CD14-positive monocyte (primary cell): ENCODE data around the gene CHST14. TPM values are rescaled to one million over a fixed set of nuclear protein-coding genes. Genes with fewer than 3 reads are reported as not detected.
A peak's percentile ranks its signal among the peaks of the same experiment; 100 is the strongest.

Source experiments
- DNase-seq, 3 donors: peaks; one replicate each; pipeline ENCODE4 v3.0.0-alpha.2; 2011 to 2022
- H2AFZ ChIP-seq: 2 replicates; pipeline ENCODE4 v1.6.0; 2012; ENCODE audit warnings: mild to moderate bottlenecking, low read depth, low read length, inconsistent platforms; ENCODE audit not compliant: insufficient read depth, poor library complexity, severe bottlenecking
- H3K27ac ChIP-seq, 2 donors: 1 replicate in 1 of 2; 2 replicates in 1 of 2; pipeline ENCODE4 v1.5.1; 2012 to 2013; ENCODE audit warnings: low read length in 2 of 2, control low read depth in 1 of 2, inconsistent platforms in 1 of 2, low read depth in 1 of 2, mild to moderate bottlenecking in 1 of 2
- H3K27me3 ChIP-seq, 2 donors: one replicate each; pipeline versions ENCODE4 v1.6.0 to v1.6.1; 2011 to 2013; ENCODE audit warnings: low read length in 2 of 2; ENCODE audit not compliant: control insufficient read depth in 2 of 2, insufficient read depth in 2 of 2
- H3K36me3 ChIP-seq, 2 donors: replicated peaks in 1 of 2; 1 replicate in 1 of 2; 2 replicates in 1 of 2; pipeline versions ENCODE4 v1.5.1 to v1.6.1; 2012 to 2013; ENCODE audit warnings: low read length in 2 of 2, control low read depth in 1 of 2, inconsistent platforms in 1 of 2, mild to moderate bottlenecking in 1 of 2; ENCODE audit not compliant: insufficient read depth in 2 of 2, control insufficient read depth in 1 of 2
- H3K4me1 ChIP-seq, 2 donors: 1 replicate in 1 of 2; 2 replicates in 1 of 2; pipeline versions ENCODE4 v1.5.1 to v1.6.1; 2012 to 2013; ENCODE audit warnings: low read length in 2 of 2, control low read depth in 1 of 2, inconsistent platforms in 1 of 2, mild to moderate bottlenecking in 1 of 2, moderate library complexity in 1 of 2; ENCODE audit not compliant: insufficient read depth in 2 of 2, control insufficient read depth in 1 of 2
- H3K4me2 ChIP-seq: replicated peaks from 2 replicates; pipeline ENCODE3; 2012; ENCODE audit warnings: low read length, moderate library complexity, mild to moderate bottlenecking; ENCODE audit not compliant: poor library complexity, severe bottlenecking; ENCODE audit errors: extremely low read depth
- H3K4me3 ChIP-seq, 3 experiments: fragments of 200-600 bp in 1 of 3; sonication (generic) in 1 of 3; replicated peaks in 1 of 3; 1 replicate in 2 of 3; 2 replicates in 1 of 3; pipeline ENCODE4 v1.5.1; 2011 to 2013; ENCODE audit warnings: low read length in 3 of 3, mild to moderate bottlenecking in 3 of 3, control low read depth in 2 of 3, low read depth in 2 of 3, inconsistent platforms in 1 of 3, moderate library complexity in 1 of 3
- H3K79me2 ChIP-seq: 2 replicates; pipeline ENCODE4 v1.6.0; 2012; ENCODE audit warnings: mild to moderate bottlenecking, control low read depth, inconsistent platforms, low read length, moderate library complexity; ENCODE audit not compliant: insufficient read depth
- H3K9ac ChIP-seq: 2 replicates; pipeline ENCODE4 v1.6.0; 2017; ENCODE audit warnings: low read length, mild to moderate bottlenecking; ENCODE audit not compliant: insufficient read depth, poor library complexity, severe bottlenecking
- H3K9me3 ChIP-seq, 2 donors: replicated peaks in 1 of 2; 1 replicate in 1 of 2; 2 replicates in 1 of 2; pipeline versions ENCODE4 v1.5.1 to v1.6.1; 2012 to 2013; ENCODE audit warnings: low read length in 2 of 2, control low read depth in 1 of 2; ENCODE audit not compliant: control insufficient read depth in 1 of 2, insufficient read depth in 1 of 2
- H4K20me1 ChIP-seq: 2 replicates; pipeline ENCODE4 v1.6.0; 2012; ENCODE audit warnings: mild to moderate bottlenecking, low read length, control low read depth, moderate library complexity; ENCODE audit not compliant: insufficient read depth
- H3K27ac Mint-ChIP-seq, 7 donors: one replicate each; pipeline ENCODE4 v1.8.0; 2020; ENCODE audit warnings: mild to moderate bottlenecking in 7 of 7, mixed read lengths in 7 of 7, moderate library complexity in 6 of 7, inconsistent platforms in 2 of 7
- H3K27me3 Mint-ChIP-seq, 3 donors: one replicate each; pipeline ENCODE4 v1.8.0; 2021 to 2022; ENCODE audit warnings: low read depth in 3 of 3, mild to moderate bottlenecking in 3 of 3, mixed read lengths in 3 of 3, moderate library complexity in 3 of 3, inconsistent platforms in 1 of 3
- H3K36me3 Mint-ChIP-seq, 2 donors: one replicate each; pipeline ENCODE4 v1.8.0; 2020; ENCODE audit warnings: mixed read lengths in 2 of 2, inconsistent platforms in 1 of 2, mild to moderate bottlenecking in 1 of 2
- H3K4me1 Mint-ChIP-seq: one replicate; pipeline ENCODE4 v1.8.0; 2020; ENCODE audit warnings: mild to moderate bottlenecking, mixed read lengths
- H3K4me3 Mint-ChIP-seq, 2 donors: one replicate each; pipeline ENCODE4 v1.8.0; 2020; ENCODE audit warnings: mild to moderate bottlenecking in 2 of 2, mixed read lengths in 2 of 2, moderate library complexity in 1 of 2
- H3K9me3 Mint-ChIP-seq, 7 donors: one replicate each; pipeline ENCODE4 v1.8.0; 2020 to 2022; ENCODE audit warnings: mixed read lengths in 7 of 7, mild to moderate bottlenecking in 6 of 7, moderate library complexity in 6 of 7, inconsistent platforms in 2 of 7
- WGBS: methylation state at CpG from one replicate; pipeline ENCODE4 v1.1.5; 2013; ENCODE audit warnings: missing lambda C conversion rate; ENCODE audit not compliant: insufficient coverage; 5-methylcytosine and 5-hydroxymethylcytosine counted together
- intact Hi-C, 2 donors: fragments of 100-400 bp; cut with micrococcal nuclease; formaldehyde crosslinking; loops; one replicate each; pipeline versions ENCODE4 v1.15.0 to v1.15.1; 2023
- polyA plus RNA-seq, 3 donors: library from polyadenylated mRNA; depleted of rRNA in 1 of 3; unstranded in 2 of 3; stranded (reverse) in 1 of 3; fragments of 300-500 nt in 2 of 3; fragments of >200 nt in 1 of 3; fragmentation: Illumina TruSeq in 2 of 3; gene quantifications; 1 replicate in 2 of 3; 2 replicates in 1 of 3; pipeline ENCODE4 v1.2.3, GENCODE V29; 2012 to 2021
- TF ChIP-seq, protein P1 (sequence below): fragments of 200-600 bp; IDR thresholded peaks from one replicate; pipeline ENCODE4 v1.8.0; 2022; ENCODE audit warnings: antibody characterized with exemption, mild to moderate bottlenecking

Gene CHST14
- polyA plus RNA-seq, 3 donors: 0.85 to 5.2 (median 1.2) TPM

DNA sequence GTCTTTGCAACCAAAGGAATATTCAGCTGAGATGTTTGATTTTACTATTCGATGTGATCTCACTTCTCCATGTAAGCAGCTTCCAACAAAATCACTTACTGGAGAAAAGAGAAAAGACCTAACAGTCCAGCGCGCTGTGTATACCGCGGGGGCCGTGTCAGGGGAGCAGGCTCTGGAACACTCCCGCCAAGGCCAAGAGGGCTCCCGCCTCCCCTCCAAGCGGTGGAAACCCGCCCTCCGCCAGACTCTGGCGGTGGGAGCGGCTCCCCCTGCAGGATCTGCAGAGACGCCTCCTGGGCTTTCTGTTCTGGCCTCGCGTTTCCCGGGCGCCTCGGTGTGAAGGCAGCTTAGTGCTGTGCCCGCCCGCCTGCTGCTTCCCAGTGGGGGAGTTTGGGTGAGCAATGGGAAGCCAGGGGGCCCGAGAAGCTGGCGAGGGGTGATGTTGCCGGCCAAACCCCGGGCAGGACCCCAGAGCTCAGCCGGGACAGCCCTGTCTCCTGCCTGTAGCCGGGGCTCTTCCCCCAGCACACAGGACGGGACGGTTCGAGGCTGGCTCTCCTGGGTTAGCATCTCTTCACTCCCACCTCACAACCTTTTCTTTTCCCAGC is 36.3 kb downstream of the CHST14 start:
- peak; percentile 25 to 45 (median 42) for DNase-seq
- Histone ChIP-seq H3K4me2 (peak overlapping the region; percentile 61), H3K4me1 (peaks cover 19 to 22% of the 10 kb centered on the region in 2 donors), H3K27me3 (peaks cover 22 to 49% of the 10 kb centered on the region in 2 donors), H3K79me2 (no peaks in the 10 kb centered on the region), H3K36me3 (no peaks in the 10 kb centered on the region), H3K4me3 (peak overlapping the region in 1 of 3 experiments; percentile 49), H4K20me1 (no peaks in the 10 kb centered on the region), H3K9me3 (no peaks in the 10 kb centered on the region), H3K27ac (no peak overlapping the region), H3K9ac (peak overlapping the region; percentile 43), H2AFZ (peak overlapping the region; percentile 84)
- Mint-ChIP-seq H3K4me1 (peaks cover 23% of the 10 kb centered on the region), H3K36me3 (peaks cover 0 to 3% of the 10 kb centered on the region in 2 donors), H3K9me3 (peaks cover 0 to 3% (median 0%) of the 10 kb centered on the region in 7 donors), H3K27me3 (peaks cover 60 to 66% (median 60%) of the 10 kb centered on the region in 3 donors), H3K27ac (no peak overlapping the region), H3K4me3 (peak overlapping the region; percentile 64 to 81)
- intact Hi-C loops: loop anchor here in 1 of 2 donors (5.0 kb wide), 1 partner anchor 65 kb away; the partner anchor contains the start of gene BAHD1
- 4% methylated on average over 28 of the region's 30 CpGs for WGBS
- TF ChIP-seq, protein P1, sequence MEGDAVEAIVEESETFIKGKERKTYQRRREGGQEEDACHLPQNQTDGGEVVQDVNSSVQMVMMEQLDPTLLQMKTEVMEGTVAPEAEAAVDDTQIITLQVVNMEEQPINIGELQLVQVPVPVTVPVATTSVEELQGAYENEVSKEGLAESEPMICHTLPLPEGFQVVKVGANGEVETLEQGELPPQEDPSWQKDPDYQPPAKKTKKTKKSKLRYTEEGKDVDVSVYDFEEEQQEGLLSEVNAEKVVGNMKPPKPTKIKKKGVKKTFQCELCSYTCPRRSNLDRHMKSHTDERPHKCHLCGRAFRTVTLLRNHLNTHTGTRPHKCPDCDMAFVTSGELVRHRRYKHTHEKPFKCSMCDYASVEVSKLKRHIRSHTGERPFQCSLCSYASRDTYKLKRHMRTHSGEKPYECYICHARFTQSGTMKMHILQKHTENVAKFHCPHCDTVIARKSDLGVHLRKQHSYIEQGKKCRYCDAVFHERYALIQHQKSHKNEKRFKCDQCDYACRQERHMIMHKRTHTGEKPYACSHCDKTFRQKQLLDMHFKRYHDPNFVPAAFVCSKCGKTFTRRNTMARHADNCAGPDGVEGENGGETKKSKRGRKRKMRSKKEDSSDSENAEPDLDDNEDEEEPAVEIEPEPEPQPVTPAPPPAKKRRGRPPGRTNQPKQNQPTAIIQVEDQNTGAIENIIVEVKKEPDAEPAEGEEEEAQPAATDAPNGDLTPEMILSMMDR: peak; percentile 72

DNA sequence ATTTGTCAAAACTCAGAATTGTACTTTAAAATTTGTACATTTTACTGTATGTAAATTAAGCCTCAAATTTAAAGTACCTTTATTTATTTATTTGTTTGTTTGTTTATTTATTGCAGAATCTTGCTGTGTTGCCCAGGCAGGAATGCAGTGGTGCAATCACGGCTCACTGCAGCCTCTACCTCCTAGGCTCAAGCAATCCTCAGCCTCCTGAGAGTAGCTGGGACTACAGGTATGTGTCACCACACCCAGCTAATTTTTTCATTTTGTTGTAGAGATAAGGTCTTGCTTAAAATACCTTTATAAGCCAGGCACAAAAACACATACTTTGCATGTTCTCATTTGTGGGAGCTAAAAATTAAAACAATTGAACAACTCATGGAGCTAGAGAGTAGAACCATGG is 37.4 kb downstream of the CHST14 start:
- no peaks in the 10 kb centered on the region for H3K36me3 ChIP-seq
- H3K4me1 ChIP-seq: peaks cover 19 to 22% of the 10 kb centered on the region in 2 donors
- Mint-ChIP-seq H3K4me1 (peaks cover 27% of the 10 kb centered on the region), H3K36me3 (peaks cover 6 to 10% of the 10 kb centered on the region in 2 donors), H3K27me3 (peaks cover 69 to 71% (median 71%) of the 10 kb centered on the region in 3 donors), H3K4me3 (peak overlapping the region in 1 of 2 donors; percentile 81), H3K9me3 (peaks cover 0 to 11% (median 0%) of the 10 kb centered on the region in 7 donors), H3K27ac (no peak overlapping the region)
- H4K20me1 ChIP-seq: no peaks in the 10 kb centered on the region
- no peak for DNase-seq
- H3K9me3 ChIP-seq: no peaks in the 10 kb centered on the region
- intact Hi-C loops: loop anchor here in 1 of 2 donors (5.0 kb wide), 1 partner anchor 66 kb away; the partner anchor contains the start of gene BAHD1
- H3K4me3 ChIP-seq: no peak overlapping the region
- no peak overlapping the region for H3K4me2 ChIP-seq
- peaks cover 28 to 60% of the 10 kb centered on the region in 2 donors for H3K27me3 ChIP-seq
- no peak overlapping the region for H3K9ac ChIP-seq
- WGBS: no CpG with 5 or more reads among the region's 1 CpG
- TF ChIP-seq, protein P1: no peak
- H3K27ac ChIP-seq: no peak overlapping the region
- H2AFZ ChIP-seq: no peak overlapping the region
- no peaks in the 10 kb centered on the region for H3K79me2 ChIP-seq
